A549 (cell line): ENCODE data around the gene RALBP1. TPM values are rescaled to one million over a fixed set of nuclear protein-coding genes. Genes with fewer than 3 reads are reported as not detected.

ENCODE experiments used
- ATAC-seq, 2 experiments: fragments of 200-7000 bp in 1 of 2; fragments of >200 bp in 1 of 2; cut with Nextera tagmentation in 1 of 2; cut with Tn5 transposase in 1 of 2; 3 replicates each; pipeline versions ENCODE4 v1.8.0 to v1.9.1; 2018 to 2020; ENCODE audit warnings: mild to moderate bottlenecking in 1 of 2, moderate library complexity in 1 of 2
- CTCF ChIA-PET: fragments of 300-600 bp; sonication (Branson Sonifier 250); formaldehyde crosslinking; extraction: SDS; loops from one replicate; lab custom pipeline; 2021; ENCODE audit warnings: antibody characterized with exemption, inconsistent platforms; lab: Yijun Ruan, JAX
- POLR2A ChIA-PET: fragments of 350-600 bp; formaldehyde crosslinking; extraction: SDS; loops from one replicate; lab custom pipeline; 2021; ENCODE audit warnings: antibody characterized with exemption, inconsistent platforms; lab: Yijun Ruan, JAX
- DNase-seq, 2 experiments: peaks; one replicate each; pipeline versions ENCODE4 v3.0.0 to v3.0.0-alpha.2; 2011 to 2016; ENCODE audit warnings: low read depth in 1 of 2, low spot score in 1 of 2
- FAIRE-seq: peaks from 2 replicates; lab custom pipeline; 2011; peaks lifted over from hg19 to GRCh38; lab: Jason Lieb, UNC
- H3K27ac ChIP-seq, 2 experiments: fragments of >200 bp; sonication (Bioruptor Twin); formaldehyde crosslinking; 3 replicates each; pipeline ENCODE4 v1.5.1; 2016 to 2017
- H3K4me1 ChIP-seq: fragments of >200 bp; sonication (Bioruptor Twin); formaldehyde crosslinking; 3 replicates; pipeline ENCODE4 v1.6.1; 2016
- H3K4me2 ChIP-seq: fragments of >200 bp; sonication (Bioruptor Twin); formaldehyde crosslinking; 3 replicates; pipeline ENCODE4 v1.6.1; 2016
- H3K4me3 ChIP-seq: fragments of >200 bp; sonication (Bioruptor Twin); formaldehyde crosslinking; 3 replicates; pipeline ENCODE4 v1.5.1; 2016
- H3K9me3 ChIP-seq: fragments of >200 bp; sonication (Bioruptor Twin); formaldehyde crosslinking; 3 replicates; pipeline ENCODE4 v1.6.1; 2016
- CBX8 ChIP-seq: fragments of 200-600 bp; sonication (generic); IDR thresholded peaks from 2 replicates; pipeline ENCODE4 v1.6.1; 2016
- CEBPB ChIP-seq, 2 experiments: fragments of >200 bp in 1 of 2; sonication (Bioruptor Twin) in 1 of 2; formaldehyde crosslinking in 1 of 2; IDR thresholded peaks; 2 replicates each; pipeline ENCODE4 v1.6.1; 2012 to 2016
- CTCF ChIP-seq: fragments of >200 bp; sonication (Bioruptor Twin); formaldehyde crosslinking; IDR thresholded peaks from 3 replicates; pipeline ENCODE4 v1.5.1; 2016
- EHF ChIP-seq: fragments of 250-450 bp; sonication (Bioruptor Pico); IDR thresholded peaks from 2 replicates; pipeline ENCODE4 v1.5.0; 2020; ENCODE audit warnings: mild to moderate bottlenecking
- EP300 ChIP-seq, 2 experiments: fragments of >200 bp; sonication (Bioruptor Twin); formaldehyde crosslinking; IDR thresholded peaks; 2 replicates in 1 of 2; 3 replicates in 1 of 2; pipeline ENCODE4 v1.6.1; 2016 to 2017
- ESRRA ChIP-seq: fragments of 150-350 bp; IDR thresholded peaks from 2 replicates; pipeline ENCODE4 v1.6.1; 2014; ENCODE audit warnings: mild to moderate bottlenecking, low read length, borderline replicate concordance
- FOSB ChIP-seq: fragments of 250-450 bp; sonication (Bioruptor Pico); IDR thresholded peaks from 2 replicates; pipeline ENCODE4 v1.5.0; 2020; ENCODE audit warnings: mild to moderate bottlenecking, moderate library complexity
- HDAC2 ChIP-seq: fragments of 200-600 bp; sonication (generic); IDR thresholded peaks from 2 replicates; pipeline ENCODE4 v1.6.1; 2016
- HOXA7 ChIP-seq: fragments of 250-450 bp; sonication (Bioruptor Pico); IDR thresholded peaks from 2 replicates; pipeline ENCODE4 v1.5.0; 2020; ENCODE audit warnings: mild to moderate bottlenecking, moderate library complexity
- HOXB13 ChIP-seq: fragments of 250-450 bp; sonication (Bioruptor Pico); IDR thresholded peaks from 2 replicates; pipeline ENCODE4 v1.5.0; 2020; ENCODE audit warnings: low read depth, mild to moderate bottlenecking, moderate library complexity
- JUN ChIP-seq, 2 experiments: fragments of >200 bp; sonication (Bioruptor Twin); formaldehyde crosslinking; IDR thresholded peaks; 2 replicates in 1 of 2; 3 replicates in 1 of 2; pipeline ENCODE4 v1.6.1; 2016 to 2017
- KDM1A ChIP-seq: fragments of 200-600 bp; sonication (generic); IDR thresholded peaks from 2 replicates; pipeline ENCODE4 v1.6.1; 2016; ENCODE audit warnings: low read depth, mild to moderate bottlenecking
- KDM5A ChIP-seq: fragments of 200-600 bp; sonication (generic); IDR thresholded peaks from 2 replicates; pipeline ENCODE4 v1.6.1; 2016; ENCODE audit warnings: antibody characterized with exemption, mild to moderate bottlenecking
- MAZ ChIP-seq: fragments of 150-350 bp; IDR thresholded peaks from 2 replicates; pipeline ENCODE4 v1.6.1; 2014; ENCODE audit warnings: antibody characterized with exemption, low read depth, low read length, borderline replicate concordance
- NFE2L2 ChIP-seq: fragments of 150-350 bp; conservative IDR thresholded peaks from 2 replicates; pipeline ENCODE4 v1.6.1; 2014; ENCODE audit warnings: low read length
- PHF8 ChIP-seq: fragments of 200-600 bp; sonication (generic); IDR thresholded peaks from 2 replicates; pipeline ENCODE4 v1.6.1; 2016; ENCODE audit warnings: low read depth, mild to moderate bottlenecking, antibody characterized with exemption, moderate library complexity, borderline replicate concordance
- RARB ChIP-seq: fragments of 250-450 bp; sonication (Bioruptor Pico); IDR thresholded peaks from 2 replicates; pipeline ENCODE4 v1.8.0; 2021; ENCODE audit warnings: mild to moderate bottlenecking, moderate library complexity
- RCOR1 ChIP-seq: fragments of 150-350 bp; IDR thresholded peaks from 2 replicates; pipeline ENCODE4 v1.6.1; 2014; ENCODE audit warnings: antibody characterized with exemption, low read length, low read depth
- RFX5 ChIP-seq: fragments of 450-650 bp; IDR thresholded peaks from 2 replicates; pipeline ENCODE4 v1.7.1; 2014; ENCODE audit warnings: antibody characterized with exemption, mild to moderate bottlenecking, moderate library complexity
- TP53 ChIP-seq: fragments of 250-450 bp; sonication (Bioruptor Pico); IDR thresholded peaks from 2 replicates; pipeline ENCODE4 v1.5.0; 2021; ENCODE audit warnings: mild to moderate bottlenecking, moderate library complexity
- WGBS: methylation state at CpG from one replicate; pipeline ENCODE4 v1.1.6; 2017; ENCODE audit errors: missing lambda C conversion rate; 5-methylcytosine and 5-hydroxymethylcytosine counted together
- polyA plus RNA-seq, 4 experiments: library from polyadenylated mRNA; depleted of rRNA in 3 of 4; stranded (reverse); fragments of >200 nt; fragmentation: RNase III in 1 of 4; extraction: RNeasy Plus Mini Kit Qiagen cat#74134 plus additional on column Dnase treatment in 1 of 4; gene quantifications; 2 replicates in 3 of 4; 3 replicates in 1 of 4; pipeline ENCODE4 v1.2.3, GENCODE V29; 2011 to 2017
- TF ChIP-seq, protein P1 (sequence below): fragments of 450-650 bp; IDR thresholded peaks from 2 replicates; pipeline ENCODE4 v1.6.1; 2014; ENCODE audit warnings: antibody characterized with exemption
- TF ChIP-seq, protein P2 (sequence below): fragments of 150-350 bp; IDR thresholded peaks from 2 replicates; pipeline ENCODE4 v1.6.1; 2014; ENCODE audit warnings: low read depth, mild to moderate bottlenecking, low read length
- TF ChIP-seq, protein P3 (sequence below): fragments of 200-600 bp; sonication (generic); IDR thresholded peaks from 2 replicates; pipeline ENCODE4 v1.6.1; 2016; ENCODE audit warnings: antibody characterized with exemption, mild to moderate bottlenecking, moderate library complexity
- TF ChIP-seq, protein P4 (sequence below): IDR thresholded peaks from 2 replicates; pipeline ENCODE4 v1.6.1; 2012; ENCODE audit warnings: low read depth, borderline replicate concordance

The RALBP1 gene
- polyA plus RNA-seq, 2 of the 4 experiments (the other 2 are of a cell fraction), result 35.6 to 38.2 TPM

GRCh38 chr18:9521770-9522169 is 46.5 kb downstream of the RALBP1 start:
- TF ChIP-seq RCOR1 (no peak), RFX5 (no peak), PHF8 (no peak), ESRRA (no peak), MAZ (no peak), CTCF (no peak), HOXA7 (CRISPR knock-in tag) (no peak), RARB (CRISPR knock-in tag) (no peak), CBX8 (no peak), KDM5A (no peak), FOSB (CRISPR knock-in tag) (no peak), NFE2L2 (no peak), HOXB13 (no peak), JUN (IDR thresholded peaks at IDR 0.05) (no peak)
- TF ChIP-seq, protein P1, sequence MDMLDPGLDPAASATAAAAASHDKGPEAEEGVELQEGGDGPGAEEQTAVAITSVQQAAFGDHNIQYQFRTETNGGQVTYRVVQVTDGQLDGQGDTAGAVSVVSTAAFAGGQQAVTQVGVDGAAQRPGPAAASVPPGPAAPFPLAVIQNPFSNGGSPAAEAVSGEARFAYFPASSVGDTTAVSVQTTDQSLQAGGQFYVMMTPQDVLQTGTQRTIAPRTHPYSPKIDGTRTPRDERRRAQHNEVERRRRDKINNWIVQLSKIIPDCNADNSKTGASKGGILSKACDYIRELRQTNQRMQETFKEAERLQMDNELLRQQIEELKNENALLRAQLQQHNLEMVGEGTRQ, result no peak
- TF ChIP-seq, protein P2, sequence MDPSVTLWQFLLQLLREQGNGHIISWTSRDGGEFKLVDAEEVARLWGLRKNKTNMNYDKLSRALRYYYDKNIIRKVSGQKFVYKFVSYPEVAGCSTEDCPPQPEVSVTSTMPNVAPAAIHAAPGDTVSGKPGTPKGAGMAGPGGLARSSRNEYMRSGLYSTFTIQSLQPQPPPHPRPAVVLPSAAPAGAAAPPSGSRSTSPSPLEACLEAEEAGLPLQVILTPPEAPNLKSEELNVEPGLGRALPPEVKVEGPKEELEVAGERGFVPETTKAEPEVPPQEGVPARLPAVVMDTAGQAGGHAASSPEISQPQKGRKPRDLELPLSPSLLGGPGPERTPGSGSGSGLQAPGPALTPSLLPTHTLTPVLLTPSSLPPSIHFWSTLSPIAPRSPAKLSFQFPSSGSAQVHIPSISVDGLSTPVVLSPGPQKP, result no peak
- no peak for ATAC-seq
- Histone ChIP-seq H3K4me2 (no peak overlapping the region), H3K27ac (no peak overlapping the region), H3K4me1 (no peaks in the 10 kb centered on the region), H3K4me3 (no peak overlapping the region), H3K9me3 (no peaks in the 10 kb centered on the region)
- FAIRE-seq, result no peak
- 87% methylated on average over 7 of the region's 7 CpGs for WGBS
- DNase-seq, result no peak
- CTCF ChIA-PET, result no interaction called here
- POLR2A ChIA-PET, result interaction anchor here (0.6 kb wide), 1 partner anchor 154 kb away, joined by 3 read pairs; no protein-coding TSS in a partner anchor

GRCh38 chr18:9522952-9523351 is 47.6 kb downstream of the RALBP1 start:
- ChIA-PET CTCF (no interaction called here), POLR2A (no interaction called here)
- TF ChIP-seq ESRRA (no peak), CBX8 (no peak), HOXA7 (CRISPR knock-in tag) (no peak), EP300 (IDR thresholded peaks at IDR 0.05) (no peak), KDM1A (no peak), CEBPB (IDR thresholded peaks at IDR 0.05) (no peak), HOXB13 (no peak), TP53 (CRISPR knock-in tag) (no peak), NFE2L2 (no peak), HDAC2 (no peak), MAZ (no peak), EHF (CRISPR knock-in tag) (no peak), CTCF (no peak)
- TF ChIP-seq, protein P3, sequence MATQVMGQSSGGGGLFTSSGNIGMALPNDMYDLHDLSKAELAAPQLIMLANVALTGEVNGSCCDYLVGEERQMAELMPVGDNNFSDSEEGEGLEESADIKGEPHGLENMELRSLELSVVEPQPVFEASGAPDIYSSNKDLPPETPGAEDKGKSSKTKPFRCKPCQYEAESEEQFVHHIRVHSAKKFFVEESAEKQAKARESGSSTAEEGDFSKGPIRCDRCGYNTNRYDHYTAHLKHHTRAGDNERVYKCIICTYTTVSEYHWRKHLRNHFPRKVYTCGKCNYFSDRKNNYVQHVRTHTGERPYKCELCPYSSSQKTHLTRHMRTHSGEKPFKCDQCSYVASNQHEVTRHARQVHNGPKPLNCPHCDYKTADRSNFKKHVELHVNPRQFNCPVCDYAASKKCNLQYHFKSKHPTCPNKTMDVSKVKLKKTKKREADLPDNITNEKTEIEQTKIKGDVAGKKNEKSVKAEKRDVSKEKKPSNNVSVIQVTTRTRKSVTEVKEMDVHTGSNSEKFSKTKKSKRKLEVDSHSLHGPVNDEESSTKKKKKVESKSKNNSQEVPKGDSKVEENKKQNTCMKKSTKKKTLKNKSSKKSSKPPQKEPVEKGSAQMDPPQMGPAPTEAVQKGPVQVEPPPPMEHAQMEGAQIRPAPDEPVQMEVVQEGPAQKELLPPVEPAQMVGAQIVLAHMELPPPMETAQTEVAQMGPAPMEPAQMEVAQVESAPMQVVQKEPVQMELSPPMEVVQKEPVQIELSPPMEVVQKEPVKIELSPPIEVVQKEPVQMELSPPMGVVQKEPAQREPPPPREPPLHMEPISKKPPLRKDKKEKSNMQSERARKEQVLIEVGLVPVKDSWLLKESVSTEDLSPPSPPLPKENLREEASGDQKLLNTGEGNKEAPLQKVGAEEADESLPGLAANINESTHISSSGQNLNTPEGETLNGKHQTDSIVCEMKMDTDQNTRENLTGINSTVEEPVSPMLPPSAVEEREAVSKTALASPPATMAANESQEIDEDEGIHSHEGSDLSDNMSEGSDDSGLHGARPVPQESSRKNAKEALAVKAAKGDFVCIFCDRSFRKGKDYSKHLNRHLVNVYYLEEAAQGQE, result no peak
- TF ChIP-seq, protein P4, sequence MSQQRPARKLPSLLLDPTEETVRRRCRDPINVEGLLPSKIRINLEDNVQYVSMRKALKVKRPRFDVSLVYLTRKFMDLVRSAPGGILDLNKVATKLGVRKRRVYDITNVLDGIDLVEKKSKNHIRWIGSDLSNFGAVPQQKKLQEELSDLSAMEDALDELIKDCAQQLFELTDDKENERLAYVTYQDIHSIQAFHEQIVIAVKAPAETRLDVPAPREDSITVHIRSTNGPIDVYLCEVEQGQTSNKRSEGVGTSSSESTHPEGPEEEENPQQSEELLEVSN, result no peak
- Histone ChIP-seq H3K4me1 (no peaks in the 10 kb centered on the region), H3K9me3 (no peaks in the 10 kb centered on the region), H3K4me3 (no peak overlapping the region), H3K4me2 (no peak overlapping the region), H3K27ac (no peak overlapping the region)
- FAIRE-seq (no peak), DNase-seq (no peak), ATAC-seq (no peak)
- 92% methylated on average over 6 of the region's 6 CpGs for WGBS
